Stimulated activated CD4-positive, alpha-beta T cell treated with anti-CD3 and anti-CD28 coated beads, TNF-alpha, amount 100 ng/mL, for 48 hours (primary cell): ENCODE results near the gene TSPAN1.

Source experiments
- DNase-seq, 3 donors: peaks; one replicate each; pipeline ENCODE4 v3.0.0-alpha.2; 2020; ENCODE audit warnings: low read depth in 3 of 3

TSPAN1 gene

GRCh38 chr1:46187106-46187869 is 12.4 kb downstream of the TSPAN1 start:
- no peak for DNase-seq

- no peak for DNase-seq
Measured at GRCh38 chr1:46188295-46189030, 13.6 kb downstream of the TSPAN1 start.

- no peak for DNase-seq
Measured at GRCh38 chr1:46190539-46190938, 15.7 kb downstream of the TSPAN1 start.

DNA sequence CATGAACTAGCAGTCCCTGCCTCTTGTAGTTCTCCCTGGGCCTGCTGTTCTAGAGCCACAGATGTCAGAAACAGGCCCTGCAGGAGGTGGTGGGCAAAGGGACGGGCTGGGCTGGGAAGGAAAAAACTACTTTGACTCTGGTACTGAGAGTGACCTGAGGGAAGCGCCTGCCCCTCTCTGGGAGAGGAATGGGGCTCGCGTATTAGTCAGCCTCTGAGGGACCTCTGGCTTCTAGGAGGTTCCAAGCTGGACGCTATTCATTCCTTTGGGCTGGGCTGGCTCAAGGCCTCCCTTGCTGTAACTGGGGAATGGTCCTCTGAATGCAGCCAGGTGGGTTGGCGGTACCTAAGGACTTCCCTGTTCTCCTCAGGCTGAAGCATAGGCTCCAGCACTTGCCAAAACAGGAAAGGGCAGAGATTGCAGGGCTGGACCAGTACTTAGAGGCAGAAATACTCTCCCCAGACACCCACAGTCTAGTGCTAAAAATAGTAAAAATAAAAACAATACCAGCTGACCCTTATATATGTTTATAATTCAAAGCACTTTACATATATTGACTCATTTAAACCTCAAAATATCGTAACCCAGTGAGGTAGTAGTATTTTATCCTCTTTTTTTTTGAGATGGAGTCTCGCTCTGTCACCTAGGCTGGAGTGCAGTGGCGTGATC is 16.3 kb downstream of the TSPAN1 start:
- DNase-seq, result no peak

GRCh38 chr1:46192171-46192570 is 17.3 kb downstream of the TSPAN1 start:
- DNase-seq, result no peak

GRCh38 chr1:46193285-46193684 is 18.4 kb downstream of the TSPAN1 start:
- no peak for DNase-seq

DNA sequence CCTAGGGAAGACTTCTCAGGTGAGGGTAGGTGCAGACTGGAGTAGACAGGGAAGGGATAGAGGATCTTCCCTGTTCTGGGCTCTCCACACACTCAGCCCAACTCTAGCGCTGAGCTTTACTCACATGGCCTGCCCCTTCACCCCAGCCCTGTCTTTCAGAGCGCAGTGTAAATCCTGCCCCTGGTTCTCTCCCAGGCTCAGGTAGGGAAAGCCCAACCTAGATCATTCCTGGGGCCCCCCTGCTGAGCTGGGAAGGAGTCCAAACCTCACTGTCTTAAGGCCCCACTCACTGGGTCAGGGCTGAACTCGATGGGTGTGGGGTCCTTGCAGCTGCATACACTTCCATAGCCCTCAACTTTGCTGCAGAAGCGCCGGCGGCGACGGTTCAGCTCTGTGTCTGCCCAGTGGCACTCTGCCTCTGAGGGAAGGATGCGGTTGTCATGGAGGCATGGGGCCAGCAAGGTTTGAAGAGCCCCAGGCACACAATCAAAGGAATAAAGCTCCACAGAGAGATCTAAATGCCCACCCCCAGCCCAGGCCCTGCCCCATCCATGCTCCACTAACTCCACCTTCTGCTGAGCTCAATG is 19.2 kb downstream of the TSPAN1 start:
- no peak for DNase-seq

DNA sequence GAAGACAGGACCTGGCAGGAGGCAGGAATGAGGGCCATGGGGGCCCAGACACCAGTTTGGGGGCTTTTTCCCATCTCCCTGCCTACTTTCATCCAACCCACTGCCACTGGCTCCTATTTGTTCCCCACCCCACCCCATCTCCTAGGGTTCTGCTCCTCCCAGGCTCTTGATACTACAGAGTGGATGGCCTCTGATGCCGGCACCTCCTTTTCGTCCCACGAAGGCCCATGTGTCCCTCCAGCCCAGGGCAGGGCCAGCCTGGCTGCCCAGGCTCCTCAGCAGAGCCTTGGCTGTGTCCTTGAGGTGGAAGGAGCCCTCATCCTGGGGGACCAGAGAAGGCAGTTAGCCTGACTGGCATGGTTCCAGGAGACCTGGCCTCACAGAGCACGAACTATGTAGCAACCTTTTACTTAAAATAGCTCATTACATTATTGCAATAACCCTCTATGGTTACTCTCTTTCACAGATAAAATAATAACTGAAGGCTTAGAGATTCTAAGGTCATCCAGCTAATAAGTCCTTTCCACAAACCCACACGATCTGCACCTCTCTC is 19.8 kb downstream of the TSPAN1 start:
- DNase-seq, result no peak

DNA sequence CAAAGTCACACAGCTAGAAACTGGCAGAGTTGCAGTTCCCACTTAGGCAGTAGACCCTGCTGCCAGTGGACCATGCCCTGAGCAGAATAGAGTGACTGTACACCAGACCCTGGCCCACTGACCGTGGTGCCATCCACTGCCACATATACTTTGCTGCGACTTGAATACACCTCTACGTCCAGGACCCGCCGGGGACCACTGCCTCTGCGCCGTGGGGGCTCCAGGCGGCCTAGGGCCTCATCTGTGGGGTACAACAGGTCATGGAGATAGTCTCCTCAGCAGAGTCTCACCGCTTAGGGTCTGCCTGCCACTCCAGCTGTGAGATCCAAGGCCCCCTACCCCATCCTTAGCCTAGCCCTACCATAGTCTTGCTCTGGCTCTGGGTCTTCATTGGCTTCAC is 21.7 kb downstream of the TSPAN1 start:
- DNase-seq, result no peak

- no peak for DNase-seq
Measured at GRCh38 chr1:46197560-46197963, 22.7 kb downstream of the TSPAN1 start.

DNA sequence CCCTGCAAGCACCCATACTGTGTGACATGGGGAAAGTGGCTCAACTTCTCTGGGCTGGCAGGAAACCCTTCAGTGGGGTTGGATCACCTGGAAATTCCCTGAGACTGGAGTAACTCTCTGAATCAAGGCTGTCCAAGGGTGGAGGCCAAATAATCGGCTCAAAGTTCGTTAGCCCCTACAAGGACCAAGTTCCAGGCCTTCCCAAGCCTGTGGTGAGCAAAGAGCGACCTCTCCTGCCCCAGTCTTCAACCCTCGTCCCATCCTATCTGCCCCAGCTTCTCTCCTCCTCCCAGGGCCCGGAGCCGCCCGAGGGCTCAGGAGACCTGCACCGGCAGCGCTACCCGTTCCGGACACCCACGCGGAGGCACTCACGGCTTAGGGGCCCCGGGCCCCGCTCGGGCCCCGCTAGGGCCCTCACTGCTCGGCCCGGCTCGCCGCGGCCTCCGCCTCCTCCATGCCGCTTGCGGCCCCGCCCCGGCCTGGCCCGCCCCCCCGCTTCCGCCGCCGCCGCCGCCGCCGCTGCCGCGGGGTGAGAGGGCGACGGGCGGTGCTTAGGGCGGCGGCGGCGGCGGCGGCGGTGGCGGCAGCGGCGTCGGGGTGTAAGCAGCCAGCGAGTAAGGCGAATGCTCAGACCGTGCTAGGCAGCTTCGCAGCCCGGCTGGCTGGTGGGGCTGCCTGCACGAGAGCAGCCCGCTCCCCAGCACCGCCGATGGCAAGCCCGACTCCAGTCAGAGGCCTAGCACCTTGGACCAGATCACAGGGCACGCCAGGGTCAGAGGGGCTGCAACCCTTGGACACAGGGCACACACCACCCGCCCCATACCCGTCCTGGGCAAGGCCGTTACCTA is 23.3 kb downstream of the TSPAN1 start, which contains the start of gene POMGNT1:
Gene POMGNT1 (minus strand): TSS at position 471 of the 848 bp plus-strand sequence. CDS start 613 bp downstream, outside the sequence.
- DNase-seq, result peak; percentile 47 to 65 (median 55)

DNA sequence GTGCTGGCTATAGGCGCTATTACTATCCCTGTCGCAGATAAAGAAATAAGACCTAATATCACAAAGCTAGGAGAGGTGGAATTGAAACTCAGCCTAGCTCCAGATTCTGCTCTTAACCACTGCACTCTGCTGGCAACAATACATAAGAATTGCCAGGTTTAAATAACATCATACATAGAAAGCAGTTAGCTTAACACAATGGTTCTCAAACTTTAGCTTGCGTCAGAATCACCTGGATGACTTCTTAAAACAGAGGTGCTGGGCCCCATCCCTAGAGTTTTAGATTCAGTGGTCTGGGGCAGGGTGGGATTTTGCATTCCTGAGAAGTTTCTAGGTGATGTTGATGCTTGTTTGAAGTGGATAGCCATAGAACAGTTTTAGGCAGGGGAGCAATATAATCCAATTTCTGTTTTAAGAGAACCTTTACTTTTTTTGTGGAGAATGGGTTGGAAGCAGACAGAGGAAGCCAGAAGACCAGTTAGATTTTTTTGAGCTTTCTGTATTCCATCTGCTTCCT is 24.4 kb downstream of the TSPAN1 start:
- DNase-seq, result no peak

- no peak for DNase-seq
Measured at GRCh38 chr1:46203738-46204405, 29.0 kb downstream of the TSPAN1 start.

- no peak for DNase-seq
Measured at GRCh38 chr1:46204406-46204742, 29.5 kb downstream of the TSPAN1 start.

DNA sequence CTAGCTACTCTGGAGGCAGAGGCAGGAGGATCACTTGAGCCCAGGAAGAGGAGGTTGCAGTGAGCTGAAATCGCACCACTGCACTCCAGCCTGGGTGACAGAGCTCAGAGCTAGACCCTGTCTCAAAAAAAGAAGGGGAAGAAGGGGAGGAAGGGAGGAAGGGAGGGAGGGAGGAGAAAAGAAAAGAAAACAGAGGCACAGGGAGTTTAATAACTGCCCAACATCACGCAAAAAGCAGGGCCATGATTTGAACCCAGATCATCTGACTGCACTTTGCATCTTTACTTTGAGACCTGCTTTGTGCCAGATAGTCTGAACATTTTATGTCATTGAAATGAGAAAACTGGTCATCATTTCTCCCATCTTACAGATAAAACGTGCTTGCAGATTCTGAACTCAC is 30.3 kb downstream of the TSPAN1 start:
- DNase-seq, result no peak

DNA sequence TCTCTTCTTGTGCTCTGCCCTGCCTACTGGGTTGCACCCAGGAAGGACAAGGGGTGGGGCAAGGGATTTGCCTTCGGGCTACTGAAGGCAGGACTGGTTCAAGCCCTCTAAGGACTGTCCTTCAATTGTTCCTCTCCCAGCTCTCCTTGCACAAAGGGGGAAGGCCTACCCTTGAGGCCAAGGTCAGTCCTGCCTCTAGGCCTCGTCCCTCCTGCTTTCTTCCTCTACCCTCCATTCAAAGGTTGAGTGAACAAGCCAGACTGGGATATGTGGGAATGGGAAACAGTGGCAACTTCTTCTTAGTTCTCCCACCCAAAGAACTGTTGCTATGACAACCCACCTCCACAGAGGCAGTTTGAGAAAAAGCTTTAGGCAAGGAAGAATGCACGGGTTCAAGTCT is 30.9 kb downstream of the TSPAN1 start:
- DNase-seq, result no peak

DNA sequence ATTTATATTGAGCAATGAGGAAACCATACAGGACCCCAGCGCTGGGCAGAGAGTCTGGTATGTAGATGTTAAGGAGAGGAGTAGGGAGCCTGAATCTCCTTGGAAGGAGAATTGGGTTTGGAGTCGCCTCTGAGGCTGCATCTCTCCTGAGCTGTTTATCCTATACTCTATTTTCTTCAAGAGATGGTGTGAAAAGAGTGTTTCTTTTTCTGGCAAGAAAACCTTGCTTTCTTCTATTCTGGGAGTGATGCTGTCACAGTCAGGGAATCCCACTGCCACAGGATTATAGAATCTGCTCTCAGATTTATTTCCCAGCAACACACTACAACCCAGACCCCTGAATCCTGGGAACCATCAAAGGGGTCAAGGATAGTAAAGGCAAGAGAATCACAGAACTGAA is 31.5 kb downstream of the TSPAN1 start:
- DNase-seq, result no peak

GRCh38 chr1:46210561-46210960 is 35.7 kb downstream of the TSPAN1 start:
- DNase-seq, result no peak

DNA sequence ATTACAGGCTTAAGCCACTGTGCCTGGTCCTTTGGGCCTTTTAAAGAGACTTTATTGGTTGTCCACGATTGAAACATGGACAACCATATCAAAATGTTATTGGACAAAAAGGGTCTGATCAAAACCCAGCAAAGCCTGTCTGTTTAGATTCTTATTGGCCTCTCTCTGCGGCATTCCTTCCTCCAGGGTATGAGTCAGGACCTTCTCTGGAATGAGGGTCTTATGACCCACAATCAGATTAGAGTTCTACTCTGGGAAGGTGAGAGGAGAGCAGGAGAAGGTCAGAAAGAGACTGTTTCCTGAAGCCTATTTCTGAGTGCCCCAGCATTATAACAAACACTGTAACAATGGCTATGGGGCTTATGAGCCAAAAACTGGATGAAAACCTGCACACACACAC is 36.2 kb downstream of the TSPAN1 start:
- DNase-seq, result no peak

- DNase-seq, result no peak
Measured at GRCh38 chr1:46215504-46215903, 40.6 kb downstream of the TSPAN1 start.
